ENCODE measurements around the gene UBE2J2.

UBE2J2 gene

GRCh38 chr1:1239227-1239613 is 34.4 kb downstream of the UBE2J2 start:
- DNase-seq, result no peak

GRCh38 chr1:1238702-1239178 is 34.9 kb downstream of the UBE2J2 start:
- DNase-seq, result no peak

- DNase-seq, result no peak
Measured at GRCh38 chr1:1237874-1238701, 35.6 kb downstream of the UBE2J2 start.

DNA sequence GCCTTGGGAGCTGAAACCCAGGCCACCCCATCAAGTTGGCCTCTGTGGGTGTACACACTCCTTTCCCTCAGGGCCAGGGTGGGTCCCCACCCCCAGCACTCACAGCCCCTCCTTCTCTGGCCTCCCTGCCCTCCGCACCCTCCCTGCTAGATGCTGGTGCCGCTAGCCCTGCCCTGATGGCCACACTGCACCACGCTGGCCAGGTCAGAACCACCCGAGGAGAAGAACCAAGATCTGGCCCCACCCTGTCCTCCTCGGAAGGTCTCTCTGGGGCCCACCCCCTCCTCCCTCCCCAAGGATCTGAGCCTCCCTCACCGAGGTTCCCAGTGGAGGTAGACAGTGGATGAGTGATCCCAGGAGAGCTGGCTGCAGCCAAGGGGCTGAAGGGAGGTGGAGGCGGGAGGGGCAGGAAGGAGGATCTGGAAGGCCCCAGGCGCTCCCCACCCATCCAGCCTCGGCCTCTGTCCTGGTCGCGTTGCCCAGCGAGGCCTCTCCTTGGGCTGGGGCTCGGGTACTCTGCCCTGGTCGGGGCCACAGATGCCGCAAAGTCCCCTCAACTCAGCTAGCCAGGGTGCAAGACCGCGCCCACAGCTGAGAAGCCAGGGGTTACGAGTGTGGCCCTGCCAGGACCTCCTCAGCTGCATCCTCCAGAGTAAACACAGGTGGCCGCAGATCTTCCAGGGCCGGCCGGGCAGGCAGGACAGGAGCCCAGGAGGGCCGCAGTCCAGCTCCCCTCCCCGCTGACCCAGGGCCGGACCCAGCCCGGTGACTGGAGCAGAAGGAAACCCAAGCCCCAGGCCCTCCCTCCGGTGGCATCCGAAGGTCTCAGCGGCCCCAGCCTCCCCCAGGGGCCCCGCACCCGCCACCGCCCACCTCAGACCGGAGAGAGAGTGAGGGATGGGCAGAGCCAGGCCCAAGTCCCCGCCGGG is 36.4 kb downstream of the UBE2J2 start:
- no peak for DNase-seq

DNA sequence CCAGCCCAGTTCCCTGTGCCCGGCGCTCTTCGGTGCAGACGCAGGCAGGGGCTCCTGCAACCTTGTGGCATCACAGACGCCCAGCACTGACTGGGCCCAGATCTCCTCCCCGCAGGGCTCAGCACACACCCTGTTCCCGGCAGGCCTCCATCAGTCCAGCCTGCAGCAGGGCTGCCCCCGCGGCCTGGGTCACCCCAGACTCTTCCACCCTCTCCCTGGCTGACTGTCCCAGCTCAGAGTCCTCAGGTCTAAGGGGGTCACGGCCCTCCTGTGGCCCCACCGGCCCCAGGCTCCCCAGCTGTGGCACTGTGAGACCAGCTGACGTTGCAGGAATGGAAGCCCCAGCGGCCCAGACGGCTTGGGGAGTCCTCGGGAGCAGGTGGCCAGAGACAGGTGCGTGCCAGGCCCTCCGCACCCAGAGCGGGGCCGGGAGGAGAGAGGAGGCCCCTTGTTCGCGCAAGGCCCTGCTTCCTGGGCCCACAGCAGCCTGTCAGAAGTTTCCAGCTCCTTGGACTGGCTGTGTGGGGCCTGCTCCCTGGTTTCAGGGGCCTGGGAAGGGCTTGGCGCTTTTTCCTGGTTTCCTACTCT is 37.4 kb downstream of the UBE2J2 start:
- no peak for DNase-seq

GRCh38 chr1:1235016-1235744 is 38.5 kb downstream of the UBE2J2 start:
- DNase-seq, result no peak

DNA sequence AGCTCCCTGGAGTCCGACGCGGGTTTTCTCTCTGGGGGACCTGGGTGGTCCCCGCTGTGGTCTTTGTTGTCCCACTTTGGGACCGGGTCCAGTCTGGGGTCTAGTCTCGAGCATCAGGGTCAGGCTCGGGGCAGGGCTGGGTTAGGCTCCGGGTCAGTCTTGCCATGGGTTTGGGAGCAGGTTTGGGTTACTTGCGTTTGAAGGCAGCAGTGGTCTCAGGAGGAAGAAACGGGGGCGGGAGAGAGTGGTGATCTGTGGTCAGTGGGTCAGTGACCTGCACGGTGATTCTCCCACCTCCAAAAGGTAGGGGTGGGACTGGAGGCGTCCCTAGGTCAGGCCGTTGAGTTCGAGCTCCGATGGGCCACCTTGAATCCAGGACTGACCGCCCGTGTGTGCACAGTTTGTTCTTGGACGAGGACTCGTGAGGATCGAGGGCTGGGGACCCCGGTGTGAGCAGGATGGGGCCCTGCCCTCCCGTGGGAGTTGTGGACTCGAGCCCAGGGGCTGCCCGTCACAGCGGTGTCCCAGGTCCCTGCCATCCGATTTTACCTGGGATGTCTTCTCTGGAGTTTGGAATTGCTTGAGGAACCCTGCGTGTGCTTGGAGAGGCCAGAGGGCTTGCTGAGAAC is 39.4 kb downstream of the UBE2J2 start:
- no peak for DNase-seq

- DNase-seq, result no peak
Measured at GRCh38 chr1:1233567-1233892, 40.1 kb downstream of the UBE2J2 start.

DNA sequence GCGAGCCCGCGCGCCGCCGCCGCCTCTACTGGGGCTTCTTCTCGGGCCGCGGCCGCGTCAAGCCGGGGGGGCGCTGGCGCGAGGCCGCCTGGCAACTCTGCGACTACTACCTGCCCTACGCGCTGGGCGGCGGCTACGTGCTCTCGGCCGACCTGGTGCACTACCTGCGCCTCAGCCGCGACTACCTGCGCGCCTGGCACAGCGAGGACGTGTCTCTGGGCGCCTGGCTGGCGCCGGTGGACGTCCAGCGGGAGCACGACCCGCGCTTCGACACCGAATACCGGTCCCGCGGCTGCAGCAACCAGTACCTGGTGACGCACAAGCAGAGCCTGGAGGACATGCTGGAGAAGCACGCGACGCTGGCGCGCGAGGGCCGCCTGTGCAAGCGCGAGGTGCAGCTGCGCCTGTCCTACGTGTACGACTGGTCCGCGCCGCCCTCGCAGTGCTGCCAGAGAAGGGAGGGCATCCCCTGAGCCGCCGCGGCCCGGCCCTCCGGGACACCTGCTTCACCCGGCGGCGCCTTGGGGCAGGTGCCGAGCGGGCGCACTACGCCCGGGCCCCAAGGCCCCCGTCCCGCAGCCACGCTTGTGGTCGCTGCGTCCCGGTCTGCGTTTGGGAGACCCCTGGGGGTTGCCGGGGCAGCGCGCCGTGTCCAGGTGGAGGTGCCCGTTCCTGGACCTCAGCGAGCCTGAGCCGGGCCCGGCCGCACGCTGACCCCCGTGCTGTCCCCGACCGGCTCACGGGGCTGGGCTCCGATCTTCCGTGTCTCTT is 40.7 kb downstream of the UBE2J2 start:
- no peak for DNase-seq

DNA sequence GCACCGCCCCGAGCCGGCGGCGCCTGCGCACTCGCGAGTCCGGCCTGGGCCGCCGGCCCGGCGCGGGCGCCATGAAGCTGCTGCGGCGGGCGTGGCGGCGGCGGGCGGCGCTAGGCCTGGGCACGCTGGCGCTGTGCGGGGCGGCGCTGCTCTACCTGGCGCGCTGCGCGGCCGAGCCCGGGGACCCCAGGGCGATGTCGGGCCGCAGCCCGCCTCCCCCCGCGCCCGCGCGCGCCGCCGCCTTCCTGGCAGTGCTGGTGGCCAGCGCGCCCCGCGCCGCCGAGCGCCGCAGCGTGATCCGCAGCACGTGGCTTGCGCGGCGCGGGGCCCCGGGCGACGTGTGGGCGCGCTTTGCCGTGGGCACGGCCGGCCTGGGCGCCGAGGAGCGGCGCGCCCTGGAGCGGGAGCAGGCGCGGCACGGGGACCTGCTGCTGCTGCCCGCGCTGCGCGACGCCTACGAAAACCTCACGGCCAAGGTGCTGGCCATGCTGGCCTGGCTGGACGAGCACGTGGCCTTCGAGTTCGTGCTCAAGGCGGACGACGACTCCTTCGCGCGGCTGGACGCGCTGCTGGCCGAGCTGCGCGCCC is 41.4 kb downstream of the UBE2J2 start, which contains the start of gene B3GALT6:
Gene B3GALT6 (plus strand): TSS at position 30 of the 588 bp plus-strand sequence. CDS start 42 bp downstream, at position 72.
- DNase-seq, result no peak

- peak; percentile 89 to 95 (median 90) for DNase-seq
Measured at GRCh38 chr1:1231400-1232207, 42.0 kb downstream of the UBE2J2 start, which contains the start of gene SDF4. SDF4 (minus strand) TSS chr1:1232001; CDS start chr1:1228772, 3,229 bp downstream.

DNA sequence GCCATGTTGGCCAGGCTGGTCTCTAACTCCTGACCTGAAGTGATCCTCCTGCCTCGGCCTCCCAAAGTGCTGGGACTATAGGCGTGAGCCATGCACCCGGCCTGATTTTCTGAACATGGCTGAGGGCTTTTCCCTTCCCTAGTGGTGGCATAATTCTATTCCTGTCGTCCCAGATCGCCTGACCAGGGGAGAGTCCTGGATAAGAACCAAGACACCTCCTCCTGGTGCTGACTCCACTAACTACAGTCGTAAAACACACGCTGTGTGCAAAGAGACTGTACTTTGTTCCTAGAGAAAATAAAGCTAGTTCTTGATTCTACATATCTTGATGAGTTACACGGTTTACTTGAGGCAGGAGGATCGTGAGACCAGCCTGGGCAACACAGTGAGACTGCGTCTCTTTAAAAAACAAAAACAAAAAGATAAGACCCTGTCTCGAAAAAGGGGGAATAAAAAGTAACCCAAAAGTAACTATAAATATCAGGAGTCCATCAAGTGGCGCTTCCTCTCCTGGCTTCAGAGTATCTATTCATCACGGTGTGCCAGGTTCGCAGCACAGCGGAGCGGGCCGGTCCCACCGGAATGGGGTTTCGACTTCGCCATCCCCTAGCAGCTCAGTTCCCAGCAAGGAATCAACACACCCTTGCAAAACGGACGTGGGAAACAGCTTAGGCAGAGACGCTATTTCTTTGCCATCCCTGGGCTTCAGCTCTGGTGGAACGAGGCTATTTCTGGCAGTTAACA is 42.8 kb downstream of the UBE2J2 start:
- no peak for DNase-seq

GRCh38 chr1:1229770-1230169 is 43.9 kb downstream of the UBE2J2 start:
- no peak for DNase-seq

DNA sequence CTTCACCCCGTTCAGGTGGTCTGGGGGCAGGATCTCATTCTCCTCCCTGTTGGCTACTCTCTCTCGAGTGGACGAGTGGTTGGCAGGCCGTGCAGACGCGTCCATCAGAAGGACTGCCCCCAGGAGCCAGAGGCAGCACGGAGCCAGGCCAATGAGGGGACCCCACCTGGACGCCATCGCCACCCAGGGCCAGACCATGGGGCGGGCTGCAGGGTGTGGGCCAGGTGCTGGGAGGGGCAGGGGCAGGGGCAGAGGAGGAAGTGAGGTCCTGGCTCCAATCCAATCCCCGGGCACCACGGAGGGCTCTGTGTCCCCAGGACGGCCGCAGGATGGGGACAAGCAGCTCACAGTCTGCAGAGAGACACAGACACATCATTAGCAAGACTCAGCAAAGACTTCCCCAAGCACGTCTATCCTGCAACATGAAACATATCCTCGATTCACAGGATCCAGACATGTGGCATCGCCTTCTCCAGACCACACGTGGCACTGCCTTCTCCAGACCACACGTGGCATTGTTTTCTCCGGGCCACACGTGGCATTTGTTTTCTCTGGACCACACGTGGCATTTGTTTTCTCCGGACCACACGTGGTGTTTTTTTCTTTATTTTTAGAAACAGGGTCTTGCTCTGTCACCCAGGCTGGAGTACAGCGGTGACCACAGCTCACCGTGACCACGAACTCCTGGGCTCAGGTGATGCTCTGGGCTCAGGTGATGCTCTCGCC is 44.9 kb downstream of the UBE2J2 start:
- no peak for DNase-seq

- DNase-seq, result no peak
Measured at GRCh38 chr1:1228187-1228586, 45.5 kb downstream of the UBE2J2 start.

- DNase-seq, result no peak
Measured at GRCh38 chr1:1227386-1227785, 46.3 kb downstream of the UBE2J2 start.

DNA sequence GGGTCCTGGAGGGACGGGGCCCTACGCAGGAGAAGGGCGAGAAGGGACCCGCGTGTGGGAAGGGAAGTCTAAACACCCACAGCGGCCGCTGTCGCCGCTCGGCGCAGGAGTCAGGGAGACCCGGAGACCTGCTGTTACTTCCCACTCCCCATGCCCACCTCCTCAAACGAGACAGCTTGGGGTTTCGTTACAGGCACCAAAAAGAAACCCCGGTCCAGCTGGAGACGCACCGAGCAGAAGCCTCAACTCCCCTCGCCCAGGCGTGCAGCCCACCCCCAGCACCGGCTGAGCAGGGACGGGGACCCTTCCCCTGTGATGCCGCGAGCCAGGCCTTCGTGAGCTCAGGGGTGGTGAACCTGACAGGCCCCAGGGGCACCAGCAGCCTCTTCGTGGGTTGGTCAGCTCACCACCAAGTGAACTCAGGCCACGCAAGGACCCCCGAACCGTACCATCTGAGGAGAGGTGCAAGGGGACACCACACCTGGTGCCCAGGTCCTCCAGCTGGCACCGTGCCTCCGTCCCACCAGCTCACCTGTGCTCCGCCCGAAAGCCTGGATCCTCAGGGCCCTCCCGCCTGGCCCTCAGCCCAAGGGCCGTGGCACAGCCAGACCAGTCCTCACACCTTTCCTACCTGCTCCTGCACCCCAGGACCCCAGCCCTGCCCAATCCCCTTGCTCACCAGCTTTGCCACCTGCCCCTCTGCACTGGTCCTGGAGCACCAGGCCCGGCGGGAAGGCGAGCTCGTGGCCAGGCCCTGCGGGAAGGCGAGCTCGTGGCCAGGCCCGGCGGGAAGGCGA is 46.9 kb downstream of the UBE2J2 start:
- DNase-seq, result no peak

- DNase-seq, result no peak
Measured at GRCh38 chr1:1225913-1226312, 47.7 kb downstream of the UBE2J2 start.
